GM19023 (cell line): ENCODE measurements around the gene CLASP2.
"Not testable (repeated sequence)": the region's sequence is repeated elsewhere in the genome, so short reads cannot be mapped to it uniquely, and the experiment has no call there.

Experiments used
- ATAC-seq: cut with Tn5 transposase; IDR thresholded peaks from one replicate; pipeline ENCODE4 v1.9.1; 2021; ENCODE audit warnings: mild to moderate bottlenecking, moderate library complexity; ENCODE audit not compliant: unreplicated experiment

Gene CLASP2

DNA sequence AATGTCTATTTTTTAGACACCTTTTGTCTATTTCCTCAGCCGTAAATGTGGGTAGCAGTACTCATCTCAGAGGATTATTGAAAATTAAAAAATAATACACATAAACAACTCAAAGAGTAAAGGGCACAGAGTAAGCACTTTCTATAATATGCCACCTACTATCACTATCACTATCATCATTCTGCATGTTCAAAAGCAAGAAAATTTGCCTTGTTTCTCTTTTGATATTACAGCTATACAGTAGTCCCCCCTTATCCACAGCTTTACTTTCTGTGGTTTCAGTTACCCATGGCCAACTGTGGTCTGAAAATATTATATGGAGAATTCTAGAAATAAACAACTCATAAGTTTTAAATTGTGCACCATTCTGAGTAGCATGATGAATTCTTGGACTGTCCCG, 27.7 kb downstream of the CLASP2 start:
- ATAC-seq = no peak

DNA sequence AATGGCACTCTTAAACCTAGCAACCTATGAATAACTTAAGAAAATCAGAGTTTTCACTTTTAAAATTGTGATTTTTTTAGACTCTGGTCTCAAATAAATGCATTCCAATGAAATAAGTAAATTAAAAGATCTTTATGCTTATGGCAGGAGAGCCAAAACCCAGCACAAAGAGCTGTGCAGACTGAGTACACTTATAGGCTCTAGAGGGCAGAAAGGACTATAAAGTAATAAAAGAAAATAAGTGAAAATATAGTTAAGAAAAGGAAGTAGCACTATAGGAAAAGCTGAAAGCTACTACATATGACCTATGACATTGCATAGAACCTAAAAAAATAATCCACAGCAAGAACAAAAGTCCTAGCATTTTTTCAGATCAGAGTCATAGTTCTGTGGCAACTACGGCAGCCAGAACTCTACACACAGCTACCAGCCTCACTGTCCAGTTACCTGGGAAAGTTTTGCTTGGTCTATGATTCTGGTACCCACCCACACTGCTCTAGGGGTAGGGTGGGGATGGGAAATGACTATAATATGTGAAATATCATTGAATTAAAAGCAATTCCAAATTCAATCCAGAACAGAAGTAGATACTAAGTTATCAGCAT, 30.5 kb downstream of the CLASP2 start:
- ATAC-seq = no peak

- ATAC-seq = no peak
These were observed 35.3 kb downstream of the CLASP2 start for GRCh38 chr3:33682770-33683169.

DNA sequence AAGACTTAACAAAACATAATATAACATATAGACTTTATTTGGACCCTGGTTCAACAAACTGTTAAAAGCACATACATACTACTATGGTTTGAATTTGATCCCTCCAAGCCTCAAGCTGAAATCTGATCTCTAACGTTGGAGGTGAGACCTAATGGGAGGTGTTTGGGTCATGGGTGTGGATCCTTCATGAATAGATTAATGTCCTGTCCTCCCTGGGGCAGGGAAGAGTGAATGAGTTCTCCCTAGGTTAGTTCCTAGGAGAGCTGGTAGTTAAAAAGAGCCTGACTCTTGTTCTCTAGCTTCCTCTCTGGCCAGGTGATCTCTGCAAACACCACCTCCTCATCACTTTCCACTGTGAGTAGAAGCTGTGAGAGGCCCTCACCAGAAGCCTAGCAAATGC, 36.4 kb downstream of the CLASP2 start:
- no peak for ATAC-seq

DNA sequence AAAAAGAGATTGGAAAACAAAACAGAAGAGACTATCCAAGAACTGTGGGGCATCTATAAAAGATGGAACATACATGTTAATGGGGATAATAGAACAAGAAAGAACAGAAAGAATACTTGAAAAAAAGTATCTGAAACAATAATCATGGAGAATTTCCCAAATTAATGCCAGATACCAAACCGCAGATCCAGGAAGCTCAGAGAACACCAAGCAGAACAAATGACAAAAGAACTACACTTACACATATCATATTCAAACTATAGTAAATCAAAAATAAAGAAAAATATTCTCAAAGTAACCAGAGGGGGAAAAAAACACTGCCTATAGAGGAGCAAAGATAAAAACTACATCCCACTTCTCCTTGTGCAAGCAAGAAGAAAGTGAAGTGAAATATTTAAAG, 40.0 kb downstream of the CLASP2 start:
- no peak for ATAC-seq

DNA sequence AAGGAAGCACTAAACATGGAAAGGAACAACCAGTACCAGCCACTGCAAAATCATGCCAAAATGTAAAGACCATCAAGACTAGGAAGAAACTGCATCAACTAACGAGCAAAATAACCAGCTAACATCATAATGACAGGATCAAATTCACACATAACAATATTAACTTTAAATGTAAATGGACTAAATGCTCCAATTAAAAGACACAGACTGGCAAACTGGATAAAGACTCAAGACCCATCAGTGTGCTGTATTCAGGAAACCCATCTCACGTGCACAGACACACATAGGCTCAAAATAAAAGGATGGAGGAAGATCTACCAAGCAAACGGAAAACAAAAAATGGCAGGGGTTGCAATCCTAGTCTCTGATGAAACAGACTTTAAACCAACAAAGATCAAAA, 44.6 kb downstream of the CLASP2 start:
- not testable (repeated sequence) for ATAC-seq

DNA sequence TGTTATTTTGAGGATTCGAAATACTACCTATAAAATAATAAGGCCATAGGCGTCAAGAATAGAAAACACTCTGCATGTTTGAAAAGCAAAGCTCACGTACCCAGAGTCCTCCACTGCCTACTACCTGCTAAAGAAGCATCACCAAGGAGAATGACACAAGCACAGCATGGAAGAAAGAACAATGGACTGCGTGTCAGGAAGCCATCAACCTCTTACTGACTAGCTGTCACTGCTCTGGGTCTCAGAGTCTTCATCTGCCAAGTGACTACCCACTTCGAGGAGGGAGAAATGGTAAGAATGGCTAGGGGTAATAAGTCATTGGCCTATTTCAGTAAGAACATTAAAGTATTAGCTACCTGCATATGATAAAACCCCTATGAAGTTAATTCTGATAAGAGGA, 49.4 kb downstream of the CLASP2 start:
- no peak for ATAC-seq

DNA sequence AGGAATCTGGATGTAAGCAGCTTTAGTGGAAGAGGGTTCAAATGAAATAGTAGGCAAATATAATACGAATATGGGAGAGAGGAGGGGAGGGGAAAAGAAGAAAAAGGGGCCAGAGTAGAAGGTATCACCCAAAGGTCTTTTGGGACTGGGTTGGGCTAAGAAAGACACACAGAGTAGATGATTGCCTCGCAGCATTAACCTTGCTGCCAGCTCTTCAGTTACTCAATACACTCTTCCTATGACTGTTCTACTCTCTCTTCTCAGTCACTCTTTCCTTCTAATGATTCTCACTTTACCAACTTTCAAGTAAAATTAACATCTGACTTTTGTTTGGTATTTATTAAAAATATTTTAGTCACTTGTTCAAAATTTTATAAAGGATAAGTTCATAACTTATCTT, 52.8 kb downstream of the CLASP2 start:
- ATAC-seq = no peak

GRCh38 chr3:33664195-33664594, 53.9 kb downstream of the CLASP2 start:
- no peak for ATAC-seq

- no peak for ATAC-seq
These were observed 55.0 kb downstream of the CLASP2 start for GRCh38 chr3:33663042-33663441.

DNA sequence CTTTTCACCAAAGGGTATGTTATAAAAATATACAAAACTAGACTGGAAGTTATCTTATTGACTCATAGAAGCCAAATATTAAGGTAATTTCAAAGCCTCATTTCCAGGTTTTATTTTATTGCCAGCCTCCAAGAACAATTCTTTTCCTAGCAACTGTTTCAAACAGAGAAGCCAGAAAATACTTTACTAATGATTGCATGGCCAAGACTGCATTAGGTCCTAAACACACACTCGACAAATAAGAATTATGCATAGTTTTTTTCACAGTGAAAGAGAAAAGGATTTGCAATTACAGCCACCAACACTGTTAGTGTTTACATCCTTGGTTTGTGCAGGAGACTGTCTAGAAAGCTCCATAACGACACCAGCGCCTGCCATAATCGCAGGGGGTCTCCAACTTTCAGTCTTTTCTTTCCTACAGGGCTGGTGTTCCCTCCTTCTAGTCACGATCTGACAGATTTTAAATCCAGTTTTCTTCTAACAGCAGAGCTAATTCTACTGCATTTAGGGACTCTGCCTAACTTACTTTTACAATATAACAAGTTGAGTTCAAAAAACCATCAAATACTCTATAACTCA, 58.1 kb downstream of the CLASP2 start:
- ATAC-seq = no peak

DNA sequence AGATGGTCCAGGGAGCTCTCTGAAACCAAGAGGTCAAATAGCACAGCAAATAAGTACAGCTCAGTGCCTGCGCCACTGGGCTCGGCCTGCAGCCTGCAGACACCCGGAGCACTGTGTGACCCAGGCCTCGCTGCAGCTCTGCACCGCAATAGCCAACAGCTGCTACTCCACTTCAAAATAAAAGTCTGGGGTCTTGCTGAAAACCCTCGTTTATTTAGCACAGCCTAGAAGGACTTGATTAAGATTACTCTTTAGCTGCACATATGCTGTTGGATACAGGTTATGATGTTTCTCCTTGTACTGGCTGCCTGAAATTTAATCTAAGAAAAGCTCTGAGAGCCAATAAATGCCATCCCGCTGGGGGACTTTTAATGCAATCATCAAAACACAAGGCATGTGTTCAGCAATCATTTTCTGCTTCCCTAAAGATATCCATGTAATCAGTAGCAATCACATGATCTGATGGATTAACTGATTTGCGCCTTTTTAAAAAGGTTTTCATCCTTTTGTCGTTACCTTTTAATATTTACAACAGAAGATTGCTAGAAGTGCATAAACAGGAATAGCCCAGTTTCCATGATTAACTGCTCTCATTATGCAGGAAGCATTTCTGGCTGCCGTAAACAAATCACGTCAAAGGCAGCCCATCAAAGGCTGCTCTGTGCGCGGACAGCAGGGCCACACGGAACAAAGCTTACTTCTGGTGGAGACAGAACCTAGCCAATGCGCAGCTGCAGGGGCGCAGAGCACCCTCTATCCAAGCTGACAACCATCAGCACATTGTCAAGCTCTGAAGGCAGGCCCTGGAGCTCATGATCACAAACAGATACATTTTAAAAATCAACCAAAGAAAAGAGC, 58.8 kb downstream of the CLASP2 start:
- peak; percentile 93 for ATAC-seq

DNA sequence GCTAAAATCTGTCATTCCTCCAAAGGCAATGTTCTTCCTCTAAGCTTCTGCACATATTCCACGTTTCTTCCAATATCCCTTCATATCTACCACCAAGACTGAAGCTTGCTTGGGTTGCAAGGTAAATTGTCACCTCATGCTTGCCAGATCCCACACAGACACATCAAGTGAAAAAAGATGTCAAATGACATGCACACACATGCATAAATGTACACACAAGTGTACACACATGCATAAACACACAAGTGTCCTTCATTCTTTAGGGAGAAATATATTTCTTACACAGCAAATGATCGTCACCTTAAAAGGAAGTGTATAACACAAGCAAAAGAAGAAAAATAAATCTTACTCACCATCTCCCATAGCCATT, 59.4 kb downstream of the CLASP2 start:
- peak; percentile 14 for ATAC-seq

DNA sequence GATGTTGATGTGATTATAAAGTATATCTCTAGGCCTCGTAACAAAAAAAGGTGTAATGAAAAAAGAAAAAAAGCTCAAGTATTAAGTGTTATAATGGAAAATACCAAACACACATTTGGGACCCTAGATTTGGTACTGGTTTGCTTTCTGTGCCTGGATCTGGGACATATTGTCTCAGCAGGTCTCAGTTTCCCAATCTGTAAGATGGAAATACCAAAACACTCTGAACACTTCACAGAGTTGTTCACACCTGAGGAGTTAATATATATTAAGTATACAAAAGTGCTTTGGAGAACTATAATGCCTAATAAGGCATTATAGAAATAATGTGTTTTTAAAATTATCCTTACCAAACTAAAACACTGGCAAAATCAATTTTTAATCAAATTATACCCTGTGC, 60.0 kb downstream of the CLASP2 start:
- no peak for ATAC-seq

GRCh38 chr3:33652736-33653135, 65.3 kb downstream of the CLASP2 start:
- ATAC-seq = no peak

GRCh38 chr3:33651101-33651500, 67.0 kb downstream of the CLASP2 start:
- ATAC-seq = not testable (repeated sequence)

DNA sequence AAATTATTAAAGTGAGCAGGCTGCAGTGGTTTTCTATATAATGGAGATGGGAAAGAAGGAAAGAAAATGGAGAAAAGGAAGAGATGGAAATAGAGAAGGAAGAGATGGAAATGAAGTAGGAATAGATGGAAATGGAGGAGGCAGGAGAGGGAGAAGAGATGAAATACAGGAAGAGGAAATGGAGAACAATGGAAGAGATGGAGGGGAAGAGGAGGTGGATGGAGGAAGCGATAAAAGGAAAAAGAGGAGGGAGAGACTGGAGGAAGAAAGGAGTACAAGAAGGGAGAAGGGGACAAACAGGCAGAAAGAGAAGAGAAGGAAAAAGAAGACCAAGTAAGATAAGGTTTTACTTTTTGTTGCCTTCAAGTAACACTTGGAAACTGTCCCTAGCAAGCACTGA, 67.6 kb downstream of the CLASP2 start:
- ATAC-seq = no peak

- ATAC-seq = no peak
These were observed 69.3 kb downstream of the CLASP2 start for GRCh38 chr3:33648793-33649192.

GRCh38 chr3:33646406-33646805, 71.6 kb downstream of the CLASP2 start:
- ATAC-seq = no peak

DNA sequence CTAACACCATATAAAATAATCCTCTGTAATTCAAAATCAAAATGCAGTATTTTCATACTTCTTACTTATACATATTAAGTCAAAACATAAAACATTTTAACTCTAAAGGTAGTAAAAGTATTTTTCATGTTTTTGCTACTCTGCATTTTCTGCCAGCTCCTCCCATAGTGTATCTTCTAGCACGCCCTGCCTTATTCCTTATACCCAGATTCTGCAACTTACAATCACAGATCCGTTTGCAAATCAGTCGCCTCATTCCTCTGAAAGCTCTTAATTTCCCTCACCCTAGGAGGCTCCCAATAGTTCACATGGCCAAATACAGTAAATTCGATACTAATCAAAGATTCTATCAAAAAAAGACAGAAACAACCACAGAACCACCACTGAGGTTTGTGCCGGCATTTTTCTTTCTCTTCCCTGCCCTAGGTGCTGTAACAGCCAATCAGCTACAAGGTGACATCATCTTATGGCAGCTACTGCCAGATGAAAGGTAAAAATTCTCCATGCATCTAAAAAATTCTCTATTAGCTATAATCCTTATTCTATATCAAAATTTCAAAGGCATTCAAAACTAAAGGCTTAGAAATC, 72.9 kb downstream of the CLASP2 start:
- ATAC-seq = no peak

GRCh38 chr3:33644582-33644981, 73.5 kb downstream of the CLASP2 start:
- ATAC-seq = no peak

DNA sequence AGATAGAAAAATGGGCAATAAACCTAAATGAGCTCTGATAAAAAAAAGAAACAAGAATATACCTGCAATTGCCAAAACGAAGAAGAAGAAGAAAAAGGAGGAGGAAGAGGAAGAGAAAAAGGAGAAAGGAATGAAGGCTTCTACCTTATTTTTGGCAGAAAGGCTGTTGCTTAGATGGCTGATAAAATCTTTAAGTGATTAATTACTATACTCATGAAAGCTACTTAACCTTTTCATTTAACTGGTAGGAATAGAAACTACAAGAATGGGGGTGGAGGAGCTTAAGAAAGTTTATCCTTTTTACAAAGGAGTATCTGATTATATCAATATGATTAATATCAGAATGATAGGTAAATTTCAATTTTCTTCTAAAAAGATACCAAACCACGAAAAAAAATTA, 75.2 kb downstream of the CLASP2 start:
- no peak for ATAC-seq
